HG03442 (cell line): ENCODE data around the gene TBC1D8.
A peak's percentile ranks its signal among the peaks of the same experiment; 100 is the strongest.
"Not testable (repeated sequence)": the region's sequence is repeated elsewhere in the genome, so short reads cannot be mapped to it uniquely, and the experiment has no call there.

ENCODE experiments used
- ATAC-seq: cut with Tn5 transposase; IDR thresholded peaks from one replicate; pipeline ENCODE4 v1.9.1; 2021; ENCODE audit warnings: mild to moderate bottlenecking, moderate library complexity; ENCODE audit not compliant: unreplicated experiment

The TBC1D8 gene

DNA sequence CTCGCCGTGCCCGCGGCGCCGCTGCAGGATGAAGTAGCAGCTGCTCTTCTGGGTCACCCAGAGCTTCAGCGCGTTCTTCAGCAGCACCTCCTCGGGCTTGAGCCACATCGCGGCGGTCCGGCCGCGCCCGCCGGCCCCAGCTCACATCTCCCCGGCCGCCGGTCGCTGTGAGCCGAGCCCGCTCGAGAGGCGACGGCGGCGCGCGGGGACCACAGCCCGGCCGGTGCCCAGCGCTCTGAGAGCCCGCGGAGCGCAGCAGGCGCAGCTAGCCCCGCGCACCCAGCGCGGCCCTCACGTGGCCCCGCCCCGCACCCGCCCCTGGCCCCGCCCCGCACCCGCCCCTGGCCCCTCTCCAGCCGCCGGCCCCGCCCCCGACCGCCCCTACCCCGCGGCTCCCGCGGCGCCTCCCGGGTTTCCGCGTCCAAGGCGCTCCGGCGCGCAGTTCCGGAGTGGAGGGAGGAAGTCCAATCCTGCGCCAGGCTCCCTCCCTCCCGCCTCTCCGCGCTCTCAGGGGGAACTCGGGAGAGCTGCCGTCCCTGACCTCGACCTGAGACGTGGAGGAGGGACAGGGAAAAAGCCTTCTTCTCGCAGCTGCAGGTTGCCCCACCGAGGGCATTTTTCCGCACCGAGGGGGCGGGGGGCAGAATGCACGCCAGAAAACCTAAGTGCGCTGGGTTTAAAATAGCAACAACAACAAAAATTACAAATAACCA lies at the start of gene TBC1D8:
Gene TBC1D8, minus strand, starts transcription at position 237 of the 713 bp plus-strand sequence. Its CDS starts 129 bp downstream, at position 108.
- ATAC-seq = peak; percentile 65

DNA sequence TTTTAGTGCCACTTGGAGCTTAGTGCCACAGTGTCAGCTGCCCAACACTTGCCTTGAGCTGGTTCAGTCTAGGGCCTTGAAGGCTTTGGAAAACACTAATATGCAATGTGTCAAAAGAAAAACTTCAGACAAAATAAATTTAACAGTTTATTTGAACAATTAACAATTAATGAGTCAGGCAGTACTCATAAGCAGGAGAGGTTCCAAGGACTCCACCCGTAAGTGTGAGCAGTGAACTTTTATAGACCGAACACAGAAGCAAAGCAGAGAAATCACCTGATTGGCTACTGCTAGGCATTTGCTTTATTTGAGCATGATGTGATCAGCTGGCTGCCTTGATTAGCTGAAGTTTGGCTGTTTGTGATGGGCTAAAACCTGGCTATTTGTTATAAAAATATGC lies 49.5 kb upstream of the TBC1D8 start:
- no peak for ATAC-seq

DNA sequence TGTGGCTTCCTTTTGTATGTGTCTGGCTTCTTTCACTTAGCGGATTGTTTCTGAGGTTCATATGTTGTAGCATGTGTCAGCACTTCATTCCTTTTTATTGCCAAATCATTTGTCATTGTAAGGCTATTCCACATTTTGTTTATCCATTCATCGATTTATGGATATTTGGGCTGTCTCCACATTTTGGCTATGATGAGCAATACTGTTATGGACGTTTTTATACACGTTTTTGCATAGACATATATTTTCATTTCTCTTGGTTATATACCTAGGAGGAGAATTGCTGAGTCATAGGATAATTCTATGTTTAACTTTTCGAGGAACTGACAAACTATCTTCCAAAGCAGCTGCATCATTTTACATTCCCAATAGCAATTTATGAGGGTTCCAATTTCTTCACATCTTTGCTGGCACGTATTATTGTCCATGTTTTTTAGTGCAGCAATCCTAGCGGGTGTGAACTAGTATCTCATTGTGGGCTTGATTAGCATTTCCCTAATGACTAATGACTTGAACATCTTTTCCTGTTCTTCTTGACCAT lies 48.1 kb upstream of the TBC1D8 start:
- ATAC-seq = no peak

- ATAC-seq = no peak
These were observed 46.6 kb upstream of the TBC1D8 start for GRCh38 chr2:101197814-101198213.

DNA sequence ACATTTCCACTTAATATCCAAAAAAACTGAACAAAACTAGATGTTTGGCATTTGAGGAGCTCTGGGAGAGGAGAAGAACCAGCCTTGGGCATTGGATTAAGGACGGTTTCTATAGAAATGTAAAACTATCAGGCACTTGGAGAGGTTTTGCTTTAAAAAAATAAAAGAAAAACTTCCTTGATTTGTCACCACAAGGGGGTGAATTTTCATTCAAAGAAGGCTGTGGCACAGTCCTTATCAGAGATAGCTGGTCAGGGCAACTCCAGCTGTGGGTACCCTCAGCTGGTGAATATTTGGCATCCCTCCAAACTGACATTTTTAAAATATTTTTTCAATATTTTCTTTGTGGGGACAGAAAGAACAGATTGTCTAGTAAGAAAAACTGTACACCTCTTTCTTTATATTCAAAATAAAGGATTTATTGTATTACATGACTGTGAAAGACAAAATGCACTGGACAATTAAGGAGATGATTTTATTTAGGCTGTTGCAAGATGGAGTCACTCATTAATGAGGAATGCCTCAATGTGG lies 46.1 kb upstream of the TBC1D8 start:
- no peak for ATAC-seq

DNA sequence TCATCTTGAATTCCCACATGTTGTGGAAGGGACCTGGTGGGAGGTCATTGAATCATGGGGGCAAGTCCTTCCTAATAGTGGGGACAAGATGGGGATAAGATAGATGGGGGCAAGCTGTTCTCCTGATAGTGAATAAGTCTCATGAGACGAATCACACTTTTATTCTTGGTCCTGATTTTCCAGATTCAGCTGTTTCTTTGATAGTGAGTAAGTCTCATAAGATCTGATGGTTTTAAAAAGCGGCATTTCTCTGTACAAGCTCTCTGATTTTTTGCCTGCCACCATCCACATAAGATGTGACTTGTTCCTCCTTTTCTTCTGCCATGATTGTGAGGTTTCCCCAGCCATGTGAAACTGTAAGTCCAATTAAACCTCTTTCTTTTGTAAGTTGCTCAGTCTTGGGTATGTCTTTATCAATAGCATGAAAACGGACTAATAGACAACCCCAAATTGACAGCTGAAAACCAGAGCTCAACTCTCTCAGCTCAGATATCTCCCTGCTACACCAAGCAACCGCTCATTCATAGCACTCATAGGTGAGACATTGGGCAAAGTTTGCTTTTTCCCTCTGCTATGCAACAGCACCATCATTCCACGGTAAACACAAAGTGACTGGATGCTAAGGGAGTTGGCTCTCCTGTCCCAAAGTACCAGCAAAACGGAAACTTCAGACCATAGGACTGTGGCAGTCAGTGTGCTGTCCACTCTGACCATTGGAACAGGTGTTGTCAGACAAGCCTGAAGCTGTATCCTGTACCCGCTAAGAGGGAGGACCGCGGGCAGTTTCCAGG lies 44.9 kb upstream of the TBC1D8 start:
- no peak for ATAC-seq

- ATAC-seq = no peak
These were observed 41.9 kb upstream of the TBC1D8 start for GRCh38 chr2:101193033-101193626.

- ATAC-seq = no peak
These were observed 39.8 kb upstream of the TBC1D8 start for GRCh38 chr2:101190747-101191516.

DNA sequence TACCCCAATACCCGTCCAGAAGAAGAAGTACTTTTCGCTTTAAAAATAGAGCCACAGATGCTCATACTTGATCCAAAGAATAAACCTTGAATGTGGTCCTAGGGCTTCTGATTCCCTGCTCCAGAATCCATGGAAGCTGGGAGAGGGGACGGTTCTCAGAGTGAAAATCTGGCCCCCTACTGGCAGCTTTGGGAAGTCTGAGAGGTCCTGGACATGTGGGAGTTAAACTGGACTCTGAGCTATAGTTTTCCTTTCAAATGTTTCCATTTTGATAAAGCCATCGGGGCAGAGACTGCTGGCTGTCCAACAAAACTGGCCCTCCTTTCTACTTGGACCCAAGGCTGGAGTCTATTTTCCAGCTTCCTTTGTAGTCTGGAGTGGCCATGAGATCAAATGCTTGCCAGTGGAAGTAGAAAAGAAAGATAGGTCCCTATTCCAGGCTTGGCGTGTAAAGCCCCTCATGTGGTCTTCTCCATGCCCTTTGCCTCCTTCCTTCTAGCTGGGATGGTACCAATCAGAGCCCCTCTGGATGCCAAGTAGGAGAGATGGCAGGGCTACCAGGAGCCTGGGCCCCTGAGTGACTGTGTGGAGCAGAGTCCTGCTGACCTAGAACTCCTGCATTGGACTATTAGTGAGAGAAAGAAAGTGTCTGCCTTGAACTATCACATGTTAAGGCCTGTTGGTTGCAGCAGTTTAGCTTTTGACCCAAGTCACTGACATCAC lies 37.7 kb upstream of the TBC1D8 start:
- ATAC-seq = no peak

- ATAC-seq = no peak
These were observed 35.9 kb upstream of the TBC1D8 start for GRCh38 chr2:101187131-101187530.

GRCh38 chr2:101185656-101186055 lies 34.5 kb upstream of the TBC1D8 start:
- ATAC-seq = no peak

DNA sequence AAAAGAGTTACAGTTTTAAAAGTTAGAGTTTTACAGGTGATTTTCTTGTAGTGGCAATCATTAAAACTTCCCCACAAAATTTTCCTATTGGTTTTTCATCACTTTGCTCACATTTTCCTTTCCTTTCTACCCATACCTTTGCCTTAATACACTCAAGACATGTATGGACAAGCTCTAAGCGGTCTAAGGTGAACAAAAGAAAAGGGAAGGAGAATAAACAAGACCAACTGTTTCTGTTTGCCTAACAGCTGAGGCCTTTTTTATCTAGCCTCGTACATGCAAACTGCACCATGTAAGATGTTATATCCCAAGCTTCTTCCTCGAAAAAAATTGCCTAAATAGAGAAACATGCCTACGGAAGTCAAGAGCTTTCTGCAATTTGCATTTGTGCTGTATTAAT lies 33.9 kb upstream of the TBC1D8 start:
- ATAC-seq = no peak

GRCh38 chr2:101179982-101180381 lies 28.8 kb upstream of the TBC1D8 start:
- ATAC-seq = no peak

GRCh38 chr2:101176803-101177202 lies 25.6 kb upstream of the TBC1D8 start:
- no peak for ATAC-seq

GRCh38 chr2:101175991-101176390 lies 24.8 kb upstream of the TBC1D8 start:
- no peak for ATAC-seq

DNA sequence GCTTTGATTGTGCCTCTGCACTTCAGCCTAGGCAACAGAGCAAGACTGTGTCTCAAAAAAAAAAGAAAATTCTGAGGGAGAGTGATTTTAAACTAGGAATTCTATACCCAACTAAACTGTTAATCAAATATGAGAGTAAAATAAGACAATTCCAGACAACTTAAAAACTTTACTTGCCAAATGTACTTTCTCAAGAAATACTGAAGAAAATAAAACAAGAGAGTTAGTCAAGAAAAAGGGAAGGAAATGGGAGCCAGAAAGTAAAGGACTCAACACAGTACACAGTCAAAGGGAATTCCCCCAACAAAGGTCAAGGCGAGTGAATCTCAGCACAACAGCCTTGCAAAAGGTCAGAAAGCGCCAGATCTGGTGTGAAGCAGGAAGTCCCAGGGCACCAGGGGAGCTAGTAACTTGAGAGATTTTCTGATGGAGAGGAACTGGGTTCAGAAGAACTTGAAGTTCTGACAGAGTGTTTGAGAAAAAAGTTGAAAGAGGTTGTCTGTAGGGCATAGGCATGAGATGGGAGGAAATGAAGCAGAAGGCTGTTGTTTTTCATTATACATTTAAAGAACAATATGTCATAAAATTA lies 22.6 kb upstream of the TBC1D8 start:
- ATAC-seq = no peak

- not testable (repeated sequence) for ATAC-seq
These were observed 18.6 kb upstream of the TBC1D8 start for GRCh38 chr2:101169822-101170221.

DNA sequence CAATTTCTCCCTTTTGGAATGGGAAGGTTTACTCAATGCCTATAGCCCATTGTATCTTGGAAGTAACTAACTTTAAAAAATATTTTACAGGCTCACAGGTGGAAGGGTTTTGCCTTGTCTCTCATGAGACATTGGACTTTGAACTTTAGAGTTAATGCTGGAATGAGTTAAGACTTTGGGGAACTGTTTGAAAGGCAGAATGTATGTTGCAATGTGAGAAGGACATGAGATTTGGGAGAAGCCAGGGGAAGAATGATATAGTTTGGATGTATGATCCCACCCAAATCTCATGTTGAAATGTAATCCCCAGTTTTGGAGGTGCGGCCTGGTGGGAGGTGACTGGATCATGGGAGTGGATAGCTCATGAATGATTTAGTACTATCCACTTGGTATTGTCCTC lies 17.5 kb upstream of the TBC1D8 start:
- no peak for ATAC-seq

DNA sequence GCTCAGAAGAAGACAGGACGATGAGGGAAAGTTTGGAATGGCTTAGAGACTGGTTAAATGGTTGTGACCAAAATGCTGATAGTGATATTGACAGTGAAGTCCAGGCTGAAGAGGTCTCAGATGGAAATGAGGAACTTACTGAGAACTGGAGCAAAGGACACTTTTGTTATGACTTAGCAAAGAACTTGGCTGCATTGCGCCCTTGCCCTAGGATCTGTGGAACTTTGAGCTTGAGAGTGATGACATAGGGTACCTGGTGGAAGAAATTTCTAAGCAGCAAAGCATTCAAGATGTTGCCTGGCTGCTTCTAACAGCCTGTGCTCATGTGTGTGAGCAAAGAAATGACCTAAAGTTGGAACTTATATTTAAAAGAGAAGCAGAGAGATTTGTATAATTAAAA lies 16.4 kb upstream of the TBC1D8 start:
- ATAC-seq = not testable (repeated sequence)

DNA sequence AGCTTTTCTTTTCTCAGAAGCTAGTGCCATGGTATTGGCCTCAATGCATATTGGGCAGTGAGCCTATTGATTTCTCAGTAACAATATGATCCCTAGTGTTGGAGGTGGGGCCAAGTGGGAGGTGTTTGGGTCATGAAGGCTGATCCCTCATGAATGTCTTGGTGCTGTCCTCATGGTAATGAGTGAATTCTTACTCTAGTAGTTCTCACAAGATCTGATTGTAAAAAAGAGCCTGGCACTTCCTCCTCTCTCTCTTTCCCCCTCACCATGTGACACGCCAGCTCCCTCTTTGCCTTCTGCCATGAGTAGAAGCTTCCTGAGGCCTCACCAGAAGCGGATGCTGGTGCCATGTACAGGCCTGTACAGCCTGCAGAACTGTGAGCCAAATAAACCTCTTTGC lies 12.8 kb upstream of the TBC1D8 start:
- ATAC-seq = no peak
